ENCODE measurements around the gene ALPI.

The ALPI gene

GRCh38 chr2:232466221-232466620, 10.3 kb downstream of the ALPI start:
- Histone ChIP-seq H3K27ac (ENCODE audit: low read depth, low read length, severe bottlenecking) (no peak overlapping the region), H3K4me1 (ENCODE audit: control insufficient read depth, insufficient read depth, low read length, poor library complexity, severe bottlenecking) (no peaks in the 10 kb centered on the region), H3K36me3 (ENCODE audit: control insufficient read depth, insufficient read depth, low read length) (no peaks in the 10 kb centered on the region), H3K4me3 (ENCODE audit: extremely low read depth, insufficient read depth, low read length, poor library complexity, severe bottlenecking) (no peak overlapping the region), H3K9me3 (ENCODE audit: control insufficient read depth, low read length) (no peaks in the 10 kb centered on the region)
- 94 to 100% methylated on average over 4 to 6 of the region's 7 CpGs for WGBS, 2 experiments (ENCODE audit: insufficient coverage in 2 of 2)

DNA sequence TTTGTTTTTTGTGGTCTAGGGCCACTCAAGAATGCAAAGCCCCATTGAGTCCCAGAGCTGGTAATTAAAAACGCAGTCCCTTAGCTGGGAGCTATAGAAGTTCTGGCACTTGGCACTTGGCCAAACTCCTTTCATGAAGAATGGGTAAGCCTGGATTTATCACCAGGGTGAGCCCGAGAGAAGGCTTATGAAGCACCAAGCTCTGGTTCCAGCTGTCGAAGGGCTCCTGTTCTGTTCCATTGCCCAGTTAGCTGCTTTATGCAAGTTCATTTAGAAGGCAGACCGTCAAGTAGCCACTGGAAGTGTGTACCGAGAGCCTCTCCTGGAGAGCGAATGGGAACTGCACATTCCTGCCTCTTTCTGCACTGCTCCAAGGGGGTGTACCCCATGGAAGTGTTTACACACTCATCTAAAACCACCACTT, 17.5 kb downstream of the ALPI start:
- no peak overlapping the region for H3K27ac ChIP-seq (ENCODE audit: low read depth, low read length, severe bottlenecking)
- H3K4me3 ChIP-seq (ENCODE audit: extremely low read depth, insufficient read depth, low read length, poor library complexity, severe bottlenecking), result no peak overlapping the region
- no peaks in the 10 kb centered on the region for H3K9me3 ChIP-seq (ENCODE audit: control insufficient read depth, low read length)
- H3K36me3 ChIP-seq (ENCODE audit: control insufficient read depth, insufficient read depth, low read length), result no peaks in the 10 kb centered on the region
- WGBS, 2 experiments (ENCODE audit: insufficient coverage in 2 of 2), result 77 to 82% methylated on average over 4 to 6 of the region's 6 CpGs
- H3K4me1 ChIP-seq (ENCODE audit: control insufficient read depth, insufficient read depth, low read length, poor library complexity, severe bottlenecking), result no peaks in the 10 kb centered on the region

DNA sequence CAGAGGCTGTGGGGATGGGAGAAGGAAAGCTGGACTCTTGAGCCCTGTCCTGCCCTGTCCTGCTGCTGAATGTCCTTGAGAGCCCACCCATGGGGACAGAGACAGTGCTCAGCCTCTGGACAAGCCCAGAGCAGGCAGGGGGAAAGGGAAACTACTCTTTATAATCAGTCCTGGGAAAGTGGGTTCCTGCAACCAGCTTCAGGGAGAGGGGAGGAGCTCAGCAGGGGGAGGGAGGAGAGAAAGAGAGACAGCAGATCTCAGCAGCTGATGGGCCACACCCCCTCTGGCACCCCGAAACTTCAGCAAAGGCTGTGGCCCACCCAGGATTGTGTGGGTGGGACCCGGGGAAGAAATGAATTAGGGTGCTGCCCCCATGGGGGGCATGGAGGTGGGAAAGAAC, 20.1 kb downstream of the ALPI start:
- whole genome bisulfite sequencing, 2 experiments (ENCODE audit: insufficient coverage in 2 of 2), result 80 to 100% methylated on average over 1 to 2 of the region's 2 CpGs
- H3K36me3 ChIP-seq (ENCODE audit: control insufficient read depth, insufficient read depth, low read length), result no peaks in the 10 kb centered on the region
- no peak overlapping the region for H3K4me3 ChIP-seq (ENCODE audit: extremely low read depth, insufficient read depth, low read length, poor library complexity, severe bottlenecking)
- no peak overlapping the region for H3K27ac ChIP-seq (ENCODE audit: low read depth, low read length, severe bottlenecking)
- H3K9me3 ChIP-seq (ENCODE audit: control insufficient read depth, low read length), result no peaks in the 10 kb centered on the region
- H3K4me1 ChIP-seq (ENCODE audit: control insufficient read depth, insufficient read depth, low read length, poor library complexity, severe bottlenecking), result no peaks in the 10 kb centered on the region

GRCh38 chr2:232476791-232477190, 20.8 kb downstream of the ALPI start:
- WGBS, 2 experiments (ENCODE audit: insufficient coverage in 2 of 2), result 91% methylated on average over 7 of the region's 7 CpGs
- Histone ChIP-seq H3K4me3 (ENCODE audit: extremely low read depth, insufficient read depth, low read length, poor library complexity, severe bottlenecking) (no peak overlapping the region), H3K4me1 (ENCODE audit: control insufficient read depth, insufficient read depth, low read length, poor library complexity, severe bottlenecking) (no peaks in the 10 kb centered on the region), H3K36me3 (ENCODE audit: control insufficient read depth, insufficient read depth, low read length) (no peaks in the 10 kb centered on the region), H3K27ac (ENCODE audit: low read depth, low read length, severe bottlenecking) (no peak overlapping the region), H3K9me3 (ENCODE audit: control insufficient read depth, low read length) (no peaks in the 10 kb centered on the region)

- Histone ChIP-seq H3K9me3 (ENCODE audit: control insufficient read depth, low read length) (no peaks in the 10 kb centered on the region), H3K27ac (ENCODE audit: low read depth, low read length, severe bottlenecking) (no peak overlapping the region), H3K4me3 (ENCODE audit: extremely low read depth, insufficient read depth, low read length, poor library complexity, severe bottlenecking) (no peak overlapping the region), H3K36me3 (ENCODE audit: control insufficient read depth, insufficient read depth, low read length) (no peaks in the 10 kb centered on the region), H3K4me1 (ENCODE audit: control insufficient read depth, insufficient read depth, low read length, poor library complexity, severe bottlenecking) (no peaks in the 10 kb centered on the region)
- whole genome bisulfite sequencing, 2 experiments (ENCODE audit: insufficient coverage in 2 of 2), result 90 to 91% methylated on average over 12 to 13 of the region's 13 CpGs
Measured at GRCh38 chr2:232477751-232478510, 22.0 kb downstream of the ALPI start.

- Histone ChIP-seq H3K36me3 (ENCODE audit: control insufficient read depth, insufficient read depth, low read length) (no peaks in the 10 kb centered on the region), H3K27ac (ENCODE audit: low read depth, low read length, severe bottlenecking) (no peak overlapping the region), H3K9me3 (ENCODE audit: control insufficient read depth, low read length) (no peaks in the 10 kb centered on the region), H3K4me3 (ENCODE audit: extremely low read depth, insufficient read depth, low read length, poor library complexity, severe bottlenecking) (no peak overlapping the region), H3K4me1 (ENCODE audit: control insufficient read depth, insufficient read depth, low read length, poor library complexity, severe bottlenecking) (no peaks in the 10 kb centered on the region)
- WGBS, 2 experiments (ENCODE audit: insufficient coverage in 2 of 2), result 85 to 94% methylated on average over 16 of the region's 19 CpGs
Measured at GRCh38 chr2:232478571-232479340, 22.8 kb downstream of the ALPI start.

GRCh38 chr2:232479341-232480200, 23.6 kb downstream of the ALPI start:
- no peaks in the 10 kb centered on the region for H3K4me1 ChIP-seq (ENCODE audit: control insufficient read depth, insufficient read depth, low read length, poor library complexity, severe bottlenecking)
- WGBS, 2 experiments (ENCODE audit: insufficient coverage in 2 of 2), result 86 to 87% methylated on average over 19 to 21 of the region's 21 CpGs
- no peak overlapping the region for H3K27ac ChIP-seq (ENCODE audit: low read depth, low read length, severe bottlenecking)
- H3K36me3 ChIP-seq (ENCODE audit: control insufficient read depth, insufficient read depth, low read length), result no peaks in the 10 kb centered on the region
- no peak overlapping the region for H3K4me3 ChIP-seq (ENCODE audit: extremely low read depth, insufficient read depth, low read length, poor library complexity, severe bottlenecking)
- no peaks in the 10 kb centered on the region for H3K9me3 ChIP-seq (ENCODE audit: control insufficient read depth, low read length)

DNA sequence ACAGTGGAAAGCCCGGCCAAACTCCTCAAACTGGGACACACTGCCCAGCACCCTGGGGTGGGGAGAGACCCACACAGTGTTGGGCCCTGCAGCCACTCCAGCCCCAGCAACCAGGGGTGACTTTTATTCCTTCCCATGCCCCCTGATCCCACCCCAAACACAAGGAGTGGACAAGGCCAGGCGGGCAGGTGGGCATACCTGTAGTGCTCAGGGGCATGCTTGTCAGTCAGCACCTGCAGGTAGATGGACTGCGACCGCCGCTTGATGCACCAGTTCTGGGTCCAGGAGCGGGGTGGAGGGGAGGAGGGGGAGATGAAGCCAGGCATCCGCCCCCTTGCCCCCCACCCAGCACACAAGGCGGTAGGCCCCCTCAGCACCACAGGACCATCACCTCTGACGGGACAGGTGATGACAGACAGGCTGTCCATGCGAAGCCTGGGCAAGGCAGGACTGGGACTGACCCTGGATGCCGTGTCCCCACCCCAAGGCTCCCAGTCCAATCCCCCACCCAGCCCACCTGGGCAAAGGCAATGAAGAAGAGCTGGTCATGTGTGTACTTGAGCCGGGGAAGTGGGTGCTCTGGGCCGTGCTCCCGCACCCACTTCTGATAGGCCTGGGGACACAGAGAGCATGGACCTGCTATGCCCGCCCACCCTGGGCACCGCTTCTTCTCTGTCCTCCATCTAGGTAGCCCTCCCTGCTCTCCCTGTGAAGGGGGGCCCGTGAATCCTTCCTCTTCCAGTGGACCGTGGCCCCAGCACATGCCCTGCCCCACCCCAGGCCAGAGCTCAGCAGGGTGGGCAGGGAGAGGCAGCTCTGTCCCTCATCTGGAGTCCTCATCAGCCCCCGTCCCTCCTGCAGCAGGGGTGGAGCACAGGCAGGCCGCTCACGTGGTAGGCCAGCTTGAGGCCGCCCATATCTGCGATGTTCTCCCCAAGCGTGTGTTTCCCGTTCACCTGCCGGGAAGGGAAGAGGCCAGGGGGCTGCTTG, 24.5 kb downstream of the ALPI start:
- H3K27ac ChIP-seq (ENCODE audit: low read depth, low read length, severe bottlenecking), result no peak overlapping the region
- no peaks in the 10 kb centered on the region for H3K36me3 ChIP-seq (ENCODE audit: control insufficient read depth, insufficient read depth, low read length)
- no peaks in the 10 kb centered on the region for H3K9me3 ChIP-seq (ENCODE audit: control insufficient read depth, low read length)
- no peak overlapping the region for H3K4me3 ChIP-seq (ENCODE audit: extremely low read depth, insufficient read depth, low read length, poor library complexity, severe bottlenecking)
- H3K4me1 ChIP-seq (ENCODE audit: control insufficient read depth, insufficient read depth, low read length, poor library complexity, severe bottlenecking), result no peaks in the 10 kb centered on the region
- 81 to 85% methylated on average over 12 to 19 of the region's 26 CpGs for WGBS, 2 experiments (ENCODE audit: insufficient coverage in 2 of 2)

DNA sequence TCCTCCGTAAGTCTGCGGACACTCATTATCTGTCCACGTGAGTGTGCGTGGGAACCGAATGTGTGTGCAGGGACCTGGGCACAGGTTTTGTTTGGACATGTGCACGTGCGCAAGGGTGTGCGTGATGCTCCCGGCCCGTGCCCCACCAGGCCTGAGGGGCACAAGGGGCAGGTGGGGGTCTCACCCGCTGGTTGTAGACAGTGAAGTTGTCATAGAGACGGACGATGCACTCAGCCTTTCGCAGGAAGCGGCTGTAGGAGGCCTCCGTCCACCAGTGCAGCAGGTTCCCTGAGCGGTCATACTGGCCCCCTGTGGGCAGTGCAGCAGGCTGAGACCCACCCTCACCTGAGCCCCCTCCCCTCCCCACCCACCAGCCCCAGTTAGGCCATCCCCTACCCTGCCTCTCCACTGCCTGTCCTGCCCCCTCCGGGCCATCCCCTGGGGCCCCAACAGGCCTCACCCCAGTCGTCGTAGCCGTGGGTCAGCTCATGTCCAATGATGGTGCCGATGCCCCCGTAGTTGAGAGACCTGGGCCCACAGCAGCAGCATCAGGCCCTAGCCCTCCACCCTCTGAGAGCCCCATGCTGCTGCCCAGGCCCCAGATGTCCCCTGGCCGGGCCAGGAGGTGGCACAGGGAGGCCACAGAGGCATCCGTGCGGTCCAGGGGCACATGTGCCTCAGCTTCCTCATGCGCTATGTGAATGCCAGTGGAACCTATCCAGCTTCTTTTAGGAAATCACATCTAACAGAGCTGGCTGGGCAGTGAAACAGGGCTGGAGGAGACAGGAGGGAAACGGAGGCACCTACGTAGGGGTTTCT, 25.6 kb downstream of the ALPI start:
- Histone ChIP-seq H3K27ac (ENCODE audit: low read depth, low read length, severe bottlenecking) (no peak overlapping the region), H3K36me3 (ENCODE audit: control insufficient read depth, insufficient read depth, low read length) (no peaks in the 10 kb centered on the region), H3K4me1 (ENCODE audit: control insufficient read depth, insufficient read depth, low read length, poor library complexity, severe bottlenecking) (no peaks in the 10 kb centered on the region), H3K4me3 (ENCODE audit: extremely low read depth, insufficient read depth, low read length, poor library complexity, severe bottlenecking) (no peak overlapping the region), H3K9me3 (ENCODE audit: control insufficient read depth, low read length) (no peaks in the 10 kb centered on the region)
- 87 to 90% methylated on average over 22 to 27 of the region's 29 CpGs for WGBS, 2 experiments (ENCODE audit: insufficient coverage in 2 of 2)

Measured in mesodermal cell (in vitro differentiated cells).